PFSK-1 (cell line): ENCODE results near the gene TMEM30A.

Experiments
- POLR2AphosphoS5 ChIP-seq: IDR thresholded peaks from 2 replicates; pipeline ENCODE4 v1.6.1; 2012; ENCODE audit warnings: low read depth, mild to moderate bottlenecking, control low read depth, low read length, moderate library complexity
- SIN3A ChIP-seq: IDR thresholded peaks from 2 replicates; pipeline ENCODE4 v1.6.1; 2012; ENCODE audit warnings: mild to moderate bottlenecking, low read length, moderate library complexity, borderline replicate concordance; ENCODE audit not compliant: insufficient read depth
- TF ChIP-seq, protein P1 (sequence below), 2 experiments: IDR thresholded peaks; 2 replicates each; pipeline versions ENCODE4 v1.6.1 to v1.8.0; 2011 to 2012; ENCODE audit warnings: low read depth in 2 of 2, low read length in 2 of 2, control low read depth in 1 of 2, inconsistent platforms in 1 of 2, mild to moderate bottlenecking in 1 of 2, moderate library complexity in 1 of 2; ENCODE audit not compliant: insufficient read depth in 1 of 2

DNA sequence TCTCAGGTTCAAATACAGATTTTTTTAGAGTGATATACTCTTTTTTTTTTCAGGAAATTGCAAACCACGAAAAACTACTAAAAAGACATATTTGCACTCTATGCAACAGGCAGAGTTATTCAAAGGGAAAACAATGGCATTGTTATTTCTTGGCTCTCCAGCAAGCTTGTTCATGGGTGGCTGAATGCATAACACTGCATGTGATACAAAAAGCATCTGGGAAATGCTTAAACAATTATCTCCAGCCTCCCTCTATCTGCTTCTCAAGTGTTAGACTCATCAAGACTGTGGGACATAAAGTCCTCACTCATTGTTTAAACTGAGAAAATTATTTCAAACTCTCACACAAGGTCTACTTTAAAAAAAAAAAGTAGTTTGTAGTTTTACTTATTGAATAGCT, 71.5 kb downstream of the TMEM30A start:
- TF ChIP-seq POLR2AphosphoS5 (no peak), SIN3A (no peak)
- TF ChIP-seq, protein P1, sequence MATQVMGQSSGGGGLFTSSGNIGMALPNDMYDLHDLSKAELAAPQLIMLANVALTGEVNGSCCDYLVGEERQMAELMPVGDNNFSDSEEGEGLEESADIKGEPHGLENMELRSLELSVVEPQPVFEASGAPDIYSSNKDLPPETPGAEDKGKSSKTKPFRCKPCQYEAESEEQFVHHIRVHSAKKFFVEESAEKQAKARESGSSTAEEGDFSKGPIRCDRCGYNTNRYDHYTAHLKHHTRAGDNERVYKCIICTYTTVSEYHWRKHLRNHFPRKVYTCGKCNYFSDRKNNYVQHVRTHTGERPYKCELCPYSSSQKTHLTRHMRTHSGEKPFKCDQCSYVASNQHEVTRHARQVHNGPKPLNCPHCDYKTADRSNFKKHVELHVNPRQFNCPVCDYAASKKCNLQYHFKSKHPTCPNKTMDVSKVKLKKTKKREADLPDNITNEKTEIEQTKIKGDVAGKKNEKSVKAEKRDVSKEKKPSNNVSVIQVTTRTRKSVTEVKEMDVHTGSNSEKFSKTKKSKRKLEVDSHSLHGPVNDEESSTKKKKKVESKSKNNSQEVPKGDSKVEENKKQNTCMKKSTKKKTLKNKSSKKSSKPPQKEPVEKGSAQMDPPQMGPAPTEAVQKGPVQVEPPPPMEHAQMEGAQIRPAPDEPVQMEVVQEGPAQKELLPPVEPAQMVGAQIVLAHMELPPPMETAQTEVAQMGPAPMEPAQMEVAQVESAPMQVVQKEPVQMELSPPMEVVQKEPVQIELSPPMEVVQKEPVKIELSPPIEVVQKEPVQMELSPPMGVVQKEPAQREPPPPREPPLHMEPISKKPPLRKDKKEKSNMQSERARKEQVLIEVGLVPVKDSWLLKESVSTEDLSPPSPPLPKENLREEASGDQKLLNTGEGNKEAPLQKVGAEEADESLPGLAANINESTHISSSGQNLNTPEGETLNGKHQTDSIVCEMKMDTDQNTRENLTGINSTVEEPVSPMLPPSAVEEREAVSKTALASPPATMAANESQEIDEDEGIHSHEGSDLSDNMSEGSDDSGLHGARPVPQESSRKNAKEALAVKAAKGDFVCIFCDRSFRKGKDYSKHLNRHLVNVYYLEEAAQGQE (IDR thresholded peaks at IDR 0.05; ENCODE audit: insufficient read depth in 1 of 2, low read depth in 2 of 2, low read length in 2 of 2): no peak
